Mesenchymal stem cell (in vitro differentiated cells and primary cell): ENCODE results near the gene SIPA1L3.
A peak's percentile ranks its signal among the peaks of the same experiment; 100 is the strongest.

Experiments used
- DNase-seq: peaks from one replicate; pipeline ENCODE4 v3.0.0-alpha.2; 2013
- H2AFZ ChIP-seq: one replicate; pipeline ENCODE4 v1.6.1; 2013; ENCODE audit warnings: low read depth, mild to moderate bottlenecking, control low read depth, inconsistent platforms, low read length, moderate library complexity
- H2AK5ac ChIP-seq: 2 replicates; pipeline ENCODE4 v1.6.1; 2013; ENCODE audit warnings: low read length, moderate library complexity, mild to moderate bottlenecking, inconsistent platforms; ENCODE audit not compliant: severe bottlenecking
- H2BK120ac ChIP-seq: one replicate; pipeline ENCODE4 v1.6.1; 2013; ENCODE audit warnings: low read depth, mild to moderate bottlenecking, inconsistent platforms, low read length, moderate library complexity
- H2BK12ac ChIP-seq, 2 experiments: one replicate each; pipeline ENCODE4 v1.6.1; 2013; ENCODE audit warnings: inconsistent platforms in 2 of 2, low read length in 2 of 2, mild to moderate bottlenecking in 2 of 2, moderate library complexity in 2 of 2, control low read depth in 1 of 2
- H2BK15ac ChIP-seq: one replicate; pipeline ENCODE4 v1.6.1; 2013; ENCODE audit warnings: mild to moderate bottlenecking, low read depth, inconsistent platforms; ENCODE audit not compliant: poor library complexity, severe bottlenecking
- H2BK5ac ChIP-seq: 2 replicates; pipeline ENCODE4 v1.6.1; 2013; ENCODE audit warnings: low read depth, mild to moderate bottlenecking, low read length, control low read depth, inconsistent platforms; ENCODE audit not compliant: poor library complexity, severe bottlenecking
- H3K14ac ChIP-seq, 2 experiments: one replicate each; pipeline ENCODE4 v1.6.1; 2013; ENCODE audit warnings: inconsistent platforms in 2 of 2, low read length in 2 of 2, control low read depth in 1 of 2, mild to moderate bottlenecking in 1 of 2, moderate library complexity in 1 of 2
- H3K18ac ChIP-seq, 2 experiments: one replicate each; pipeline ENCODE4 v1.6.1; 2013; ENCODE audit warnings: inconsistent platforms in 2 of 2, low read length in 2 of 2, control low read depth in 1 of 2, low read depth in 1 of 2, mild to moderate bottlenecking in 1 of 2
- H3K23ac ChIP-seq, 2 experiments: one replicate each; pipeline ENCODE4 v1.6.1; 2013; ENCODE audit warnings: inconsistent platforms in 2 of 2, low read length in 2 of 2, mild to moderate bottlenecking in 2 of 2, moderate library complexity in 2 of 2, control low read depth in 1 of 2
- H3K27ac ChIP-seq: 2 replicates; pipeline ENCODE4 v1.5.1; 2013; ENCODE audit warnings: mild to moderate bottlenecking, moderate library complexity, low read length, control low read depth, inconsistent platforms; ENCODE audit not compliant: poor library complexity, severe bottlenecking
- H3K27me3 ChIP-seq, 2 experiments: 2 replicates each; pipeline versions ENCODE4 v1.6.1 to v1.7.0; 2013; ENCODE audit warnings: low read length in 2 of 2, mild to moderate bottlenecking in 2 of 2, moderate library complexity in 2 of 2, control low read depth in 1 of 2, inconsistent platforms in 1 of 2; ENCODE audit not compliant: control insufficient read depth in 1 of 2, insufficient read depth in 1 of 2
- H3K36me3 ChIP-seq, 2 experiments: 2 replicates each; pipeline versions ENCODE4 v1.6.1 to v1.7.0; 2013; ENCODE audit warnings: low read length in 2 of 2, control low read depth in 1 of 2, inconsistent platforms in 1 of 2, low read depth in 1 of 2, mild to moderate bottlenecking in 1 of 2; ENCODE audit not compliant: insufficient read depth in 2 of 2, control insufficient read depth in 1 of 2
- H3K4ac ChIP-seq, 2 experiments: one replicate each; pipeline ENCODE4 v1.6.1; 2013; ENCODE audit warnings: inconsistent platforms in 2 of 2, low read length in 2 of 2, mild to moderate bottlenecking in 2 of 2, moderate library complexity in 2 of 2, control low read depth in 1 of 2, low read depth in 1 of 2
- H3K4me1 ChIP-seq: 2 replicates; pipeline ENCODE4 v1.6.1; 2013; ENCODE audit warnings: low read depth, low read length, control low read depth; ENCODE audit not compliant: control insufficient read depth, insufficient read depth
- H3K4me2 ChIP-seq: 2 replicates; pipeline ENCODE4 v1.6.1; 2013; ENCODE audit warnings: low read length, mild to moderate bottlenecking, inconsistent platforms; ENCODE audit not compliant: poor library complexity, severe bottlenecking
- H3K4me3 ChIP-seq, 2 experiments: 2 replicates each; pipeline versions ENCODE4 v1.5.1 to v1.7.0; 2013; ENCODE audit warnings: low read length in 2 of 2, mild to moderate bottlenecking in 2 of 2, control low read depth in 1 of 2, low read depth in 1 of 2; ENCODE audit not compliant: insufficient read depth in 1 of 2
- H3K79me1 ChIP-seq: replicated peaks from 2 replicates; pipeline ENCODE4 v1.6.1; 2013; ENCODE audit warnings: mild to moderate bottlenecking, control low read depth, low read length, inconsistent platforms; ENCODE audit not compliant: poor library complexity, severe bottlenecking
- H3K9ac ChIP-seq: 2 replicates; pipeline ENCODE4 v1.7.0; 2013; ENCODE audit warnings: mild to moderate bottlenecking, low read length, moderate library complexity
- H3K9me3 ChIP-seq: 2 replicates; pipeline ENCODE4 v1.7.0; 2013; ENCODE audit warnings: mild to moderate bottlenecking, low read length; ENCODE audit not compliant: control insufficient read depth
- H4K8ac ChIP-seq: one replicate; pipeline ENCODE4 v1.6.1; 2013; ENCODE audit warnings: inconsistent platforms, mild to moderate bottlenecking, low read length, moderate library complexity
- H4K91ac ChIP-seq: one replicate; pipeline ENCODE4 v1.6.1; 2013; ENCODE audit warnings: mild to moderate bottlenecking, low read length, inconsistent platforms
- WGBS: methylation state at CpG from one replicate; pipeline ENCODE4 v1.1.7; 2013; ENCODE audit warnings: mixed read lengths; 5-methylcytosine and 5-hydroxymethylcytosine counted together

Gene SIPA1L3

DNA sequence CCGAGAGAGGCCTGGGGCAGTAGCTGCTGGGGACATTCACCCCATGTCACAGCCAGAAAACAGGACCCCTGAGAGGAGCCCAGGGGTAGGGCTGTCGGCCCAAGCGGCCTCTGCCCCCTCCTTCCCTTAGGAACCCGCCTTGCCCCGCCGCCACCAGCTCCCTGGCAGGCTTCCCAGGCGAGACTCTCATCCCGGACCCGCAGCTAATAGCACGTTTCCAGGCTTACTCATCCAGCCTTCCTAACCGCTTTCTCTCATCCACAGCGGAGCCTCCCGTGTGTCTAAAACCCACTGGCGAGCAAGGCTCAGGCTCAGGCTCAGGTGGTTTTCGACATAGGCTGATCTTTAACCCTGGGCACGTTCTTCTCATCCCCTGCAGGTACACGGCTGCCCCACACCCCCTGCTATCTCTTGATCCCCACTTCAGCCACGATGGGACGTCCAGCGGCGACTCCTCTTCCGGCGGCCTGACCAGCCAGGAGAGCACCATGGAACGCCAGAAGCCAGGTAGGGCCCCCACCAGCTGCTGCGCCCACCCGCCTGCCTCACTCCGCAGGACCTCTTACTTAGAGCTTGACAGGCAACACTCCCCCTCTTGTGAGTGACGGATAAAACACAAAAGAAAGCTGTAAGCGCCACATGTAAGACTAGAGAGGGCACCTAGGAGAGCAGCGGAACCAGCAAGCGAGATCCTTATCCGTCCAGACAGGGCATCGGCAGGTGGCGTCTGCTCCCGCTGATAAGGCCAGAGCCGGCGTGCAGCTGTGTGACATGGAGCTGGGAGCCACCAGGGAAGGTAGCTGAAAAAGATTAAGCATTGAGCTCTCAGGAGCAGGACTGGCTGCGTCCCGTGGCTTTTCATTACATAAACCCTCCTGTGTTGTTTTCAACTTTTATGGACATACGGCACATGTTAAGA, 245.7 kb downstream of the SIPA1L3 start:
- DNase-seq, result no peak
- 91% methylated on average over 40 of the region's 40 CpGs for WGBS
- no peak overlapping the region for H2BK120ac ChIP-seq
- H3K4me2 ChIP-seq, result no peak overlapping the region
- no peak overlapping the region for H3K4ac ChIP-seq
- H2BK12ac ChIP-seq, result no peak overlapping the region
- no peaks in the 10 kb centered on the region for H3K27me3 ChIP-seq
- peaks cover 8% of the 10 kb centered on the region for H3K4me1 ChIP-seq
- H3K27ac ChIP-seq, result no peak overlapping the region
- H2BK15ac ChIP-seq, result no peak overlapping the region
- no peak overlapping the region for H3K4me3 ChIP-seq
- no peak overlapping the region for H4K8ac ChIP-seq
- no peak overlapping the region for H2BK5ac ChIP-seq
- no peak overlapping the region for H2AK5ac ChIP-seq
- H3K36me3 ChIP-seq, result peaks cover 56 to 58% of the 10 kb centered on the region in 2 experiments
- H4K91ac ChIP-seq, result no peak overlapping the region
- H3K79me1 ChIP-seq, result peaks cover 40% of the 10 kb centered on the region
- no peak overlapping the region for H3K9ac ChIP-seq
- no peaks in the 10 kb centered on the region for H3K9me3 ChIP-seq
- no peak overlapping the region for H3K14ac ChIP-seq
- H2AFZ ChIP-seq, result no peak overlapping the region
- no peak overlapping the region for H3K23ac ChIP-seq
- H3K18ac ChIP-seq, result no peak overlapping the region

DNA sequence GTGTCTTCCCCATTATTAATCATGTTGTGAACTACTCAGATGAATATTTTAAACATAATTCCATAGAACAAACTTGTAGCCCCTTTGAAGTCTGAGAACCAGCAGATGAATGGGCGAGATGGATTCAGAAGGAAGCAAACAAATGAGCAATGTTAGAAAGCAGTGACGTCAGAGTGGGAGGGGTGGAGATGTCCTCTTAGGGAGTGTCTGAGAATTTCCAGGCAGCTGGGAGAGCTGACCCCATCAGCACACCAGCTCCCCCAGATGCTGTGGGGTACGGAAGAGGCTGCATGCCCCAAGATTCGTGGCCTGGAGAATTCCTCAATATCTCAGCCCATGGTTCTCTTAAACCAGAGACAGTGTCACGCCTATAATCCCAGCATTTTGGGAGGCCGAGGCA, 248.4 kb downstream of the SIPA1L3 start:
- Histone ChIP-seq H3K18ac (no peak overlapping the region), H4K8ac (no peak overlapping the region), H2AK5ac (no peak overlapping the region), H4K91ac (no peak overlapping the region), H2BK5ac (no peak overlapping the region), H2BK12ac (no peak overlapping the region), H3K4me3 (no peak overlapping the region), H3K4me1 (peaks cover 8% of the 10 kb centered on the region), H3K27ac (no peak overlapping the region), H2AFZ (no peak overlapping the region), H3K27me3 (no peaks in the 10 kb centered on the region), H3K4me2 (no peak overlapping the region), H3K9me3 (no peaks in the 10 kb centered on the region), H3K9ac (no peak overlapping the region), H3K23ac (no peak overlapping the region), H3K4ac (no peak overlapping the region), H2BK15ac (no peak overlapping the region), H3K36me3 (peaks cover 64 to 66% of the 10 kb centered on the region in 2 experiments), H2BK120ac (no peak overlapping the region), H3K14ac (no peak overlapping the region), H3K79me1 (peaks cover 41% of the 10 kb centered on the region)
- WGBS, result 83% methylated on average over 6 of the region's 6 CpGs
- DNase-seq, result peak; percentile 28

DNA sequence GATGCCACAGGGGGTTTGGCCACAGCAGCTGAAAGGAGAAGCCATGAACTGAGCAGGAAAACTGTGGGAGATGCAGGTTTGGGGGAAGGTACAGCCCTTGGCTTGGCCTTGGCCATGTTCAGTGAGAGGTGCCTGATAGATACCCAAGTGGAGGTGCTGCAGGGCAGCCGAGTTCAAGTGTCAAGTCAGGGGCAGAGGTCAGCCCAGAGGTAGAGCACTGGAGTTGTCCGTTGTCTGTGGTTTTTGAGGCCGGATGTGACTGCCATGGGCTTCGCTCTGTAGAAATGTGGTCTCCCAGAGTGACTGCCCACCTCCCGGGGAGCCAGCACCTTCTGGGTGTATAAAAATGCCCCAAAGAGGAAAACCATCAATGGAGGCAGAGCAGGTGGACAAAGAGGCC, 251.7 kb downstream of the SIPA1L3 start:
- Histone ChIP-seq H3K79me1 (peaks cover 32% of the 10 kb centered on the region), H4K8ac (no peak overlapping the region), H3K9ac (no peak overlapping the region), H2BK120ac (no peak overlapping the region), H3K4ac (no peak overlapping the region), H3K27me3 (no peaks in the 10 kb centered on the region), H3K18ac (no peak overlapping the region), H2AK5ac (no peak overlapping the region), H2AFZ (no peak overlapping the region), H3K27ac (no peak overlapping the region), H3K23ac (no peak overlapping the region), H3K9me3 (peaks cover 13% of the 10 kb centered on the region), H3K4me2 (no peak overlapping the region), H3K4me3 (no peak overlapping the region), H2BK15ac (no peak overlapping the region), H2BK12ac (no peak overlapping the region), H3K36me3 (peaks cover 67 to 69% of the 10 kb centered on the region in 2 experiments), H2BK5ac (no peak overlapping the region), H3K4me1 (no peaks in the 10 kb centered on the region), H4K91ac (no peak overlapping the region), H3K14ac (no peak overlapping the region)
- 91% methylated on average over 5 of the region's 5 CpGs for WGBS
- no peak for DNase-seq

- Histone ChIP-seq H3K4me1 (no peaks in the 10 kb centered on the region), H3K4me2 (no peak overlapping the region), H3K14ac (no peak overlapping the region), H3K36me3 (peaks cover 75 to 87% of the 10 kb centered on the region in 2 experiments), H2BK5ac (no peak overlapping the region), H2BK15ac (no peak overlapping the region), H3K18ac (no peak overlapping the region), H3K9ac (no peak overlapping the region), H4K8ac (no peak overlapping the region), H3K23ac (no peak overlapping the region), H3K4ac (no peak overlapping the region), H3K4me3 (no peak overlapping the region), H2AK5ac (no peak overlapping the region), H3K9me3 (peaks cover 13% of the 10 kb centered on the region), H3K79me1 (peaks cover 27% of the 10 kb centered on the region), H2AFZ (no peak overlapping the region), H3K27ac (no peak overlapping the region), H4K91ac (no peak overlapping the region), H2BK120ac (no peak overlapping the region), H3K27me3 (no peaks in the 10 kb centered on the region), H2BK12ac (no peak overlapping the region)
- no peak for DNase-seq
- 100% methylated on average over 5 of the region's 5 CpGs for WGBS
These were observed 255.1 kb downstream of the SIPA1L3 start for GRCh38 chr19:38162094-38162493.
